B cell (primary cell): ENCODE results near the gene PUM1. TPM values are rescaled to one million over a fixed set of nuclear protein-coding genes. Genes with fewer than 3 reads are reported as not detected.

Experiments
- ATAC-seq: fragments of 200-7000 bp; cut with Tn5 transposase; one replicate; pipeline ENCODE4 v1.10.0; 2021; ENCODE audit warnings: low read depth, mild to moderate bottlenecking, moderate number of reproducible peaks, moderate library complexity
- CTCF ChIA-PET: fragments of 350-600 bp; sonication (Branson Sonifier 250); formaldehyde crosslinking; loops from one replicate; lab custom pipeline; 2021; ENCODE audit warnings: antibody characterized with exemption, inconsistent platforms; lab: Charles Lee
- POLR2A ChIA-PET: fragments of 350-600 bp; sonication (Branson Sonifier 250); formaldehyde crosslinking; loops from one replicate; lab custom pipeline; 2021; ENCODE audit warnings: antibody characterized with exemption; lab: Charles Lee
- DNase-seq: peaks from one replicate; pipeline ENCODE4 v3.0.0; 2013
- H2AFZ ChIP-seq: 2 replicates; pipeline ENCODE4 v1.6.1; 2012; ENCODE audit warnings: mild to moderate bottlenecking, low read depth, low read length; ENCODE audit not compliant: insufficient read depth, poor library complexity, severe bottlenecking
- H3K27ac ChIP-seq, 2 donors: 1 replicate in 1 of 2; 2 replicates in 1 of 2; pipeline ENCODE4 v1.5.1; 2012 to 2013; ENCODE audit warnings: low read length in 2 of 2, mild to moderate bottlenecking in 2 of 2, moderate library complexity in 1 of 2
- H3K27me3 ChIP-seq, 4 experiments: fragments of 200-600 bp in 1 of 4; sonication (generic) in 1 of 4; replicated peaks in 1 of 4; 1 replicate in 2 of 4; 2 replicates in 2 of 4; pipeline versions ENCODE4 v1.6.1 to v1.7.0; 2013 to 2016; ENCODE audit warnings: low read length in 3 of 4, mild to moderate bottlenecking in 2 of 4, mixed read lengths in 1 of 4, moderate library complexity in 1 of 4; ENCODE audit not compliant: insufficient read depth in 4 of 4, control insufficient read depth in 3 of 4; ENCODE audit errors: control extremely low read depth in 1 of 4
- H3K36me3 ChIP-seq, 2 experiments: replicated peaks in 1 of 2; 1 replicate in 1 of 2; 2 replicates in 1 of 2; pipeline versions ENCODE4 v1.6.1 to v1.7.1; 2013; ENCODE audit warnings: low read length in 1 of 2; ENCODE audit not compliant: insufficient read depth in 2 of 2, control insufficient read depth in 1 of 2; ENCODE audit errors: control extremely low read depth in 1 of 2, extremely low read depth in 1 of 2
- H3K4me1 ChIP-seq, 2 donors: fragments of 200-600 bp in 1 of 2; sonication (generic) in 1 of 2; 1 replicate in 1 of 2; 2 replicates in 1 of 2; pipeline versions ENCODE4 v1.5.1 to v1.6.1; 2013 to 2017; ENCODE audit warnings: low read length in 2 of 2; ENCODE audit not compliant: control insufficient read depth in 2 of 2, insufficient read depth in 2 of 2
- H3K4me2 ChIP-seq: replicated peaks from 2 replicates; pipeline ENCODE3; 2012; ENCODE audit warnings: mild to moderate bottlenecking, low read depth, low read length; ENCODE audit not compliant: poor library complexity, severe bottlenecking
- H3K4me3 ChIP-seq, 5 experiments: fragments of 200-600 bp in 1 of 5; sonication (generic) in 1 of 5; 1 replicate in 3 of 5; 2 replicates in 2 of 5; pipeline versions ENCODE4 v1.5.1 to v1.7.0; 2011 to 2016; ENCODE audit warnings: low read length in 4 of 5, mild to moderate bottlenecking in 4 of 5, low read depth in 2 of 5, control low read depth in 1 of 5, moderate library complexity in 1 of 5; ENCODE audit not compliant: insufficient read depth in 1 of 5; ENCODE audit errors: control extremely low read depth in 1 of 5, extremely low read depth in 1 of 5
- H3K79me2 ChIP-seq: fragments of 200-600 bp; sonication (generic); one replicate; pipeline ENCODE4 v1.6.0; 2016; ENCODE audit warnings: low read length; ENCODE audit not compliant: control insufficient read depth, insufficient read depth
- H3K9ac ChIP-seq: fragments of 200-600 bp; sonication (generic); 2 replicates; pipeline ENCODE4 v1.6.1; 2017; ENCODE audit warnings: mild to moderate bottlenecking, low read length, moderate library complexity
- H3K9me3 ChIP-seq, 3 donors: one replicate each; pipeline versions ENCODE4 v1.6.1 to v1.7.1; 2013; ENCODE audit warnings: low read length in 2 of 3; ENCODE audit not compliant: control insufficient read depth in 2 of 3, insufficient read depth in 1 of 3; ENCODE audit errors: control extremely low read depth in 1 of 3
- H4K20me1 ChIP-seq: 2 replicates; pipeline ENCODE4 v1.6.0; 2012; ENCODE audit warnings: mild to moderate bottlenecking, low read length; ENCODE audit not compliant: insufficient read depth, control insufficient read depth, poor library complexity, severe bottlenecking
- H3K27ac Mint-ChIP-seq: one replicate; pipeline ENCODE4 v1.8.0; 2021; ENCODE audit warnings: mixed read lengths
- H3K27me3 Mint-ChIP-seq: one replicate; pipeline ENCODE4 v1.8.0; 2021; ENCODE audit warnings: mixed read lengths
- H3K4me1 Mint-ChIP-seq: one replicate; pipeline ENCODE4 v1.8.0; 2021; ENCODE audit warnings: mixed read lengths
- H3K4me3 Mint-ChIP-seq: one replicate; pipeline ENCODE4 v1.8.0; 2021; ENCODE audit warnings: mixed read lengths
- H3K9me3 Mint-ChIP-seq: one replicate; pipeline ENCODE4 v1.8.0; 2022; ENCODE audit warnings: mixed read lengths; ENCODE audit not compliant: insufficient read depth
- EZH2 ChIP-seq: IDR thresholded peaks from 2 replicates; pipeline ENCODE4 v1.6.1; 2012; ENCODE audit warnings: borderline replicate concordance, low read depth, mild to moderate bottlenecking, moderate library complexity, low read length; ENCODE audit not compliant: insufficient read depth, poor library complexity, severe bottlenecking
- WGBS: methylation state at CpG from one replicate; pipeline ENCODE4 v1.1.5; 2013; ENCODE audit warnings: missing lambda C conversion rate; ENCODE audit not compliant: insufficient coverage; 5-methylcytosine and 5-hydroxymethylcytosine counted together
- intact Hi-C: fragments of 100-400 bp; cut with micrococcal nuclease; formaldehyde crosslinking; loops from one replicate; pipeline ENCODE4 v1.10.0; 2022
- polyA plus RNA-seq: library from polyadenylated mRNA; depleted of rRNA; stranded (reverse); fragments of >200 nt; gene quantifications from 2 replicates; pipeline ENCODE4 v1.2.3, GENCODE V29; 2012
- total RNA-seq, 2 donors: library from RNA; stranded (reverse); fragments of 120-200 nt in 1 of 2; gene quantifications; 1 replicate in 1 of 2; 2 replicates in 1 of 2; pipeline versions ENCODE4 v1.2.3 to v1.2.4, GENCODE V29; 2013 to 2022
- TF ChIP-seq, protein P1 (sequence below): fragments of 200-600 bp; IDR thresholded peaks from one replicate; pipeline ENCODE4 v1.8.0; 2022; ENCODE audit warnings: antibody characterized with exemption, mild to moderate bottlenecking

The PUM1 gene
- total and polyA plus RNA-seq, 2 donors (not counting 1 experiment from before 2014, with no cell fraction given) = 52.8 to 177 TPM

DNA sequence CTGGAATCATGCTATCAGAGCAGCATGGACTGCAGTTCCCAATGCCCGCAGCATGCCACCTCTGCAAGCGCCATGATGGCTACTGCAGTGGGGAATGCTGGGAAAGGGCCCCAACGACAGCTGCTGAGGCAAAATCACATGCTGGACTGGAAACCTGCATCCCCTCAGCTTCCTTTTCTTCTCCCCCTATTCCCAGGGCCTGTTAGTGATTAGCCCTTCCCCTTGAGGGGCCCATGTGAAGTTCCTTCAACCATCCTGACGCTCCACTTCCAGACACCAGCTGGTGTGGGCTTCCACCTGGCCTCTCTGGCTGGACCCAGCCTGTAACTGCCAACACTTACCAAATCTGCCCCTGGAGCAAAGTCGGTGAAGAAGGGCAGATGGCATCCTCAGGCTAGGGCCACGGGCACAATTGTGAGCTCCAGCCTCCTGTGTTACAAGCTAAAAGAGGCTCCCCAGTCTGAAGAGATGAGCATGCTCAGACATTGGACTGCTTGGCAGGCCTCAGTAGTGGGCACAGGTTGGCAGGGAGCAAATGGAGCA lies 134.8 kb downstream of the PUM1 start:
- Histone ChIP-seq H3K4me1 (peaks cover 0 to 11% of the 10 kb centered on the region in 2 donors), H3K9me3 (no peaks in the 10 kb centered on the region), H3K9ac (no peak overlapping the region), H3K27ac (no peak overlapping the region), H4K20me1 (peaks cover 6% of the 10 kb centered on the region), H3K27me3 (no peaks in the 10 kb centered on the region), H2AFZ (no peak overlapping the region), H3K4me3 (no peak overlapping the region), H3K4me2 (no peak overlapping the region), H3K79me2 (no peaks in the 10 kb centered on the region), H3K36me3 (peaks cover 2 to 29% of the 10 kb centered on the region in 2 experiments)
- Mint-ChIP-seq H3K27ac (peak overlapping the region; percentile 64), H3K27me3 (no peaks in the 10 kb centered on the region), H3K4me1 (peaks cover 20% of the 10 kb centered on the region), H3K9me3 (no peaks in the 10 kb centered on the region), H3K4me3 (no peak overlapping the region)
- no peak for TF ChIP-seq EZH2
- TF ChIP-seq, protein P1, sequence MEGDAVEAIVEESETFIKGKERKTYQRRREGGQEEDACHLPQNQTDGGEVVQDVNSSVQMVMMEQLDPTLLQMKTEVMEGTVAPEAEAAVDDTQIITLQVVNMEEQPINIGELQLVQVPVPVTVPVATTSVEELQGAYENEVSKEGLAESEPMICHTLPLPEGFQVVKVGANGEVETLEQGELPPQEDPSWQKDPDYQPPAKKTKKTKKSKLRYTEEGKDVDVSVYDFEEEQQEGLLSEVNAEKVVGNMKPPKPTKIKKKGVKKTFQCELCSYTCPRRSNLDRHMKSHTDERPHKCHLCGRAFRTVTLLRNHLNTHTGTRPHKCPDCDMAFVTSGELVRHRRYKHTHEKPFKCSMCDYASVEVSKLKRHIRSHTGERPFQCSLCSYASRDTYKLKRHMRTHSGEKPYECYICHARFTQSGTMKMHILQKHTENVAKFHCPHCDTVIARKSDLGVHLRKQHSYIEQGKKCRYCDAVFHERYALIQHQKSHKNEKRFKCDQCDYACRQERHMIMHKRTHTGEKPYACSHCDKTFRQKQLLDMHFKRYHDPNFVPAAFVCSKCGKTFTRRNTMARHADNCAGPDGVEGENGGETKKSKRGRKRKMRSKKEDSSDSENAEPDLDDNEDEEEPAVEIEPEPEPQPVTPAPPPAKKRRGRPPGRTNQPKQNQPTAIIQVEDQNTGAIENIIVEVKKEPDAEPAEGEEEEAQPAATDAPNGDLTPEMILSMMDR = no peak
- DNase-seq = no peak
- ChIA-PET CTCF (interaction anchor here (3.2 to 8.4 kb wide), 3 partner anchors 20 to 212 kb away, joined by 24 to 129 read pairs (median 51); no protein-coding TSS in a partner anchor), POLR2A (interaction anchor here (0.5 to 0.7 kb wide), 2 partner anchors 9 to 82 kb away, joined by 3 read pairs; no protein-coding TSS in a partner anchor)
- WGBS = 81% methylated on average over 6 of the region's 6 CpGs
- intact Hi-C loops = loop anchor here (10.0 kb wide), 1 partner anchor 1696 kb away; the partner anchor contains the start of genes MECR and PTPRU
- ATAC-seq = no peak

DNA sequence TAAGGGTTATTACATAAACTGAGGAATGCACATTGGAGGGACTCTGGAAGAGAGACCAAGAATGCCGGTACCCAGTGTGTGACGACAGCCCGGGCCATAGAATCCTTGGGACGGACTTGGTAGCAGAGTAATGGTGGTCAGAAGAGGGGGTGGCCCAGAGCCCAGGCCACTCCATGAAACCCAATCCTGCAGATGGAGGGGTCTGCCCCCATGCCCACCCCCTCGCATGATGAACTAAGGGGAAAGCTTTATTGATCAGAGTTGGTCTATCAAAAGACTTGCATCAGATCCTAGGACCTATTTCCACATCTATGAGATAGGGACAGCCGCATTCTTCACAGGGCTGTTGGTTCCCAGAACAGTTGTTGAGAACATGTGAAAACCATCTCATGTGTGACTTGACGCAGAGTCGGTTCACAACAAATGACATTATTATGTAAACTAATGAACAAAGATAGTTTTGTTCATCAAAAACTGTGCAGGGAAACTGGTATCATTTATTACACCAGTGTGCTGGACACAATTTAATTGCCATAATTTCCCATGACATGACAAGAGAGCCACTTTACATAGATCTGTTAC lies 135.5 kb downstream of the PUM1 start:
- Histone ChIP-seq H3K9ac (no peak overlapping the region), H3K4me3 (no peak overlapping the region), H3K79me2 (no peaks in the 10 kb centered on the region), H3K4me1 (peaks cover 0 to 11% of the 10 kb centered on the region in 2 donors), H4K20me1 (peaks cover 6% of the 10 kb centered on the region), H2AFZ (no peak overlapping the region), H3K9me3 (no peaks in the 10 kb centered on the region), H3K36me3 (peaks cover 2 to 24% of the 10 kb centered on the region in 2 experiments), H3K27ac (no peak overlapping the region), H3K27me3 (no peaks in the 10 kb centered on the region), H3K4me2 (no peak overlapping the region)
- CTCF ChIA-PET = interaction anchor here (1.0 to 8.4 kb wide), 8 partner anchors 11 to 211 kb away, joined by 3 to 129 read pairs (median 18); no protein-coding TSS in a partner anchor
- DNase-seq (no peak), ATAC-seq (no peak)
- 93% methylated on average over 3 of the region's 8 CpGs for WGBS
- no peaks in the 10 kb centered on the region for H3K27me3 Mint-ChIP-seq
- no peak overlapping the region for H3K4me3 Mint-ChIP-seq
- peaks cover 19% of the 10 kb centered on the region for H3K4me1 Mint-ChIP-seq
- no peaks in the 10 kb centered on the region for H3K9me3 Mint-ChIP-seq
- intact Hi-C loops = loop anchor here (1.0 to 10.0 kb wide), 4 partner anchors 129 to 1695 kb away; partner anchors contain the start of genes MECR and PTPRU
- POLR2A ChIA-PET = interaction anchor here (0.5 kb wide), 1 partner anchor 81 kb away, joined by 3 read pairs; no protein-coding TSS in a partner anchor
- no peak overlapping the region for H3K27ac Mint-ChIP-seq
- no peak for TF ChIP-seq EZH2
- TF ChIP-seq, protein P1 = no peak
